HG03469 (cell line): ENCODE measurements around the gene MUS81.
"Not testable (repeated sequence)": the region's sequence is repeated elsewhere in the genome, so short reads cannot be mapped to it uniquely, and the experiment has no call there.

Experiments used
- ATAC-seq: cut with Tn5 transposase; IDR thresholded peaks from one replicate; pipeline ENCODE4 v1.9.1; 2021; ENCODE audit warnings: mild to moderate bottlenecking, moderate library complexity, moderate number of reproducible peaks; ENCODE audit not compliant: unreplicated experiment

The MUS81 gene

GRCh38 chr11:65890324-65891218, 30.3 kb downstream of the MUS81 start, which contains the start of gene CCDC85B:
Gene CCDC85B, plus strand, starts transcription at chr11:65890673. Its CDS starts 111 bp downstream, at chr11:65890784.
- ATAC-seq = no peak

- ATAC-seq = no peak
Observed at GRCh38 chr11:65891219-65892136, 31.2 kb downstream of the MUS81 start.

GRCh38 chr11:65892137-65892540, 31.9 kb downstream of the MUS81 start:
- ATAC-seq = not testable (repeated sequence)

GRCh38 chr11:65892661-65893317, 32.6 kb downstream of the MUS81 start:
- ATAC-seq = no peak

GRCh38 chr11:65894034-65894591, 33.9 kb downstream of the MUS81 start:
- ATAC-seq = no peak

- ATAC-seq = no peak
Observed at GRCh38 chr11:65895482-65895981, 35.3 kb downstream of the MUS81 start.

- no peak for ATAC-seq
Observed at GRCh38 chr11:65896034-65896999, 36.1 kb downstream of the MUS81 start.

GRCh38 chr11:65897020-65897471, 36.8 kb downstream of the MUS81 start:
- no peak for ATAC-seq

- no peak for ATAC-seq
Observed at GRCh38 chr11:65898656-65899355, 38.6 kb downstream of the MUS81 start.

GRCh38 chr11:65899356-65900124, 39.3 kb downstream of the MUS81 start:
- no peak for ATAC-seq

- peak; percentile 67 for ATAC-seq
Observed at GRCh38 chr11:65900125-65900898, 40.1 kb downstream of the MUS81 start, which contains the start of gene FOSL1. Gene FOSL1, minus strand, starts transcription at chr11:65900388. Its CDS starts 49 bp downstream, at chr11:65900339.

- ATAC-seq = no peak
Observed at GRCh38 chr11:65900899-65901180, 40.6 kb downstream of the MUS81 start.

- no peak for ATAC-seq
Observed at GRCh38 chr11:65903068-65903481, 42.8 kb downstream of the MUS81 start.

- ATAC-seq = no peak
Observed at GRCh38 chr11:65903715-65904114, 43.5 kb downstream of the MUS81 start.

- no peak for ATAC-seq
Observed at GRCh38 chr11:65906602-65907001, 46.4 kb downstream of the MUS81 start.

GRCh38 chr11:65907878-65908277, 47.6 kb downstream of the MUS81 start:
- ATAC-seq = no peak
